Nucleus accumbens (tissue), 56 donors: Measurements from ENCODE around the gene SYNPO2L.

Source experiments
- DNase-seq, 56 donors: peaks; one replicate each; lab custom pipeline; 2025; lab: John Stamatoyannopoulos, UW

SYNPO2L gene

GRCh38 chr10:73650537-73651331, 5.1 kb downstream of the SYNPO2L start:
- peak in 24 of 56 donors; percentile 4 to 58 (median 20) for DNase-seq

GRCh38 chr10:73649876-73650536, 5.8 kb downstream of the SYNPO2L start:
- no peak for DNase-seq

GRCh38 chr10:73648975-73649829, 6.6 kb downstream of the SYNPO2L start:
- DNase-seq, result peak in 15 of 56 donors; percentile 3 to 34 (median 19)

- DNase-seq, result peak in 37 of 56 donors; percentile 3 to 64 (median 26)
Observed at GRCh38 chr10:73647875-73648651, 7.8 kb downstream of the SYNPO2L start.

- peak in 49 of 56 donors; percentile 10 to 84 (median 52) for DNase-seq
Observed at GRCh38 chr10:73647211-73647874, 8.5 kb downstream of the SYNPO2L start.

- DNase-seq, result peak in 1 of 56 donors; percentile 31
Observed at GRCh38 chr10:73646598-73647041, 9.2 kb downstream of the SYNPO2L start.

GRCh38 chr10:73645251-73645650, 10.6 kb downstream of the SYNPO2L start:
- DNase-seq, result no peak

- DNase-seq, result no peak
Observed at GRCh38 chr10:73644767-73645166, 11.1 kb downstream of the SYNPO2L start.

- peak in 45 of 56 donors; percentile 3 to 76 (median 29) for DNase-seq
Observed at GRCh38 chr10:73644015-73644743, 11.7 kb downstream of the SYNPO2L start.

GRCh38 chr10:73643362-73643761, 12.5 kb downstream of the SYNPO2L start:
- DNase-seq, result no peak

- no peak for DNase-seq
Observed at GRCh38 chr10:73641328-73642060, 14.3 kb downstream of the SYNPO2L start, which contains the start of gene MYOZ1. Gene MYOZ1, minus strand, starts transcription at chr10:73641474. Its CDS starts 1,457 bp downstream, at chr10:73640017.

GRCh38 chr10:73639286-73639685, 16.5 kb downstream of the SYNPO2L start:
- DNase-seq, result no peak

- DNase-seq, result no peak
Observed at GRCh38 chr10:73635781-73636180, 20.0 kb downstream of the SYNPO2L start.

- DNase-seq, result no peak
Observed at GRCh38 chr10:73634421-73634820, 21.4 kb downstream of the SYNPO2L start.

GRCh38 chr10:73629165-73629564, 26.7 kb downstream of the SYNPO2L start:
- DNase-seq, result no peak

- no peak for DNase-seq
Observed at GRCh38 chr10:73628405-73628804, 27.4 kb downstream of the SYNPO2L start.

- DNase-seq, result no peak
Observed at GRCh38 chr10:73627300-73627699, 28.5 kb downstream of the SYNPO2L start.
